K562 (cell line): ENCODE measurements around the gene ANO1. TPM values are rescaled to one million over a fixed set of nuclear protein-coding genes. Genes with fewer than 3 reads are reported as not detected.

Source experiments
- ATAC-seq: fragments of 200-7000 bp; cut with Tn5 transposase; 3 replicates; pipeline ENCODE4 v1.9.1; 2020; ENCODE audit warnings: moderate library complexity
- BruUV-seq: library from RNA; stranded (reverse); fragments of 400-500 nt; replicated peaks from 2 replicates; lab custom pipeline; 2021; lab: Mats Ljungman, UMichigan
- CTCF ChIA-PET: fragments of 300-600 bp; formaldehyde crosslinking; extraction: SDS; loops from one replicate; lab custom pipeline; 2021; ENCODE audit warnings: low intra/inter-chr PET ratio; lab: Yijun Ruan, JAX
- POLR2A ChIA-PET: fragments of 300-600, 350-650 bp; sonication (Branson Sonifier 250); formaldehyde crosslinking; extraction: SDS; loops from one replicate; lab custom pipeline; 2021; ENCODE audit warnings: antibody characterized with exemption, inconsistent platforms; lab: Yijun Ruan, JAX
- DNase-seq, 4 experiments: peaks; one replicate each; pipeline versions ENCODE4 v3.0.0 to v3.0.0-alpha.2; 2011 to 2018; ENCODE audit warnings: low spot score in 3 of 4, mixed read lengths in 3 of 4; ENCODE audit errors: extremely low read depth in 1 of 4
- FAIRE-seq: peaks from 2 replicates; lab custom pipeline; 2011; peaks lifted over from hg19 to GRCh38; lab: Jason Lieb, UNC
- H2AFZ ChIP-seq: 2 replicates; pipeline ENCODE4 v1.6.0; 2011; ENCODE audit warnings: low read depth, low read length, control low read depth, inconsistent platforms
- H3K27ac ChIP-seq: fragments of 200-600 bp; 3 replicates; pipeline ENCODE4 v1.8.0; 2011; ENCODE audit warnings: low read depth, mild to moderate bottlenecking, control low read depth, inconsistent platforms, low read length, moderate library complexity, mixed read lengths; ENCODE audit errors: extremely low read depth
- H3K27me3 ChIP-seq, 2 experiments: fragments of 300-600 bp in 1 of 2; 2 replicates in 1 of 2; 3 replicates in 1 of 2; pipeline versions ENCODE4 v1.6.0 to v1.8.0; 2011; ENCODE audit warnings: inconsistent platforms in 2 of 2, low read length in 2 of 2, mild to moderate bottlenecking in 1 of 2, mixed read lengths in 1 of 2, moderate library complexity in 1 of 2; ENCODE audit not compliant: control insufficient read depth in 2 of 2, insufficient read depth in 2 of 2
- H3K36me3 ChIP-seq: fragments of 300-600 bp; 3 replicates; pipeline ENCODE4 v1.8.0; 2011; ENCODE audit warnings: mild to moderate bottlenecking, low read length, inconsistent platforms; ENCODE audit not compliant: control insufficient read depth, insufficient read depth
- H3K4me1 ChIP-seq, 2 experiments: fragments of 200-600 bp in 1 of 2; replicated peaks in 1 of 2; 2 replicates in 1 of 2; 3 replicates in 1 of 2; pipeline versions ENCODE4 v1.5.1 to v1.8.0; 2011; ENCODE audit warnings: inconsistent platforms in 2 of 2, low read length in 2 of 2, mild to moderate bottlenecking in 1 of 2, mixed read lengths in 1 of 2, moderate library complexity in 1 of 2; ENCODE audit not compliant: control insufficient read depth in 2 of 2, insufficient read depth in 2 of 2
- H3K4me2 ChIP-seq: 2 replicates; pipeline ENCODE4 v1.6.1; 2011; ENCODE audit warnings: low read length, control low read depth, inconsistent platforms, mixed read lengths; ENCODE audit not compliant: insufficient read depth
- H3K4me3 ChIP-seq: fragments of 200-600 bp; sonication (generic), shearing (Covaris generic); 2 replicates; pipeline ENCODE4 v1.5.1; 2016; ENCODE audit warnings: control low read depth, inconsistent platforms
- H3K79me2 ChIP-seq: fragments of 200-600 bp; 3 replicates; pipeline ENCODE4 v1.8.0; 2011; ENCODE audit warnings: low read length, inconsistent platforms; ENCODE audit not compliant: control insufficient read depth, insufficient read depth
- H3K9ac ChIP-seq, 2 experiments: 2 replicates each; pipeline versions ENCODE4 v1.6.0 to v1.6.1; 2011; ENCODE audit warnings: low read depth in 2 of 2, low read length in 2 of 2, control low read depth in 1 of 2, inconsistent platforms in 1 of 2, mild to moderate bottlenecking in 1 of 2, mixed read lengths in 1 of 2; ENCODE audit not compliant: insufficient read depth in 1 of 2
- H3K9me1 ChIP-seq: one replicate; pipeline ENCODE4 v1.6.0; 2011; ENCODE audit warnings: inconsistent platforms, mild to moderate bottlenecking, low read length, moderate library complexity; ENCODE audit not compliant: control insufficient read depth, insufficient read depth
- H3K9me3 ChIP-seq: replicated peaks from 2 replicates; pipeline ENCODE4 v1.5.1; 2011; ENCODE audit warnings: low read depth, low read length, inconsistent platforms; ENCODE audit not compliant: control insufficient read depth, insufficient read depth
- H4K20me1 ChIP-seq: replicated peaks from 2 replicates; pipeline ENCODE4 v1.6.1; 2011; ENCODE audit warnings: low read length, inconsistent platforms, mixed read lengths; ENCODE audit not compliant: control insufficient read depth, insufficient read depth
- ADNP ChIP-seq: fragments of 200-800 bp; sonication (Bioruptor generic); IDR thresholded peaks from 2 replicates; pipeline ENCODE4 v1.6.1; 2016; ENCODE audit warnings: missing genetic modification characterization, missing compliant biosample characterization
- CBX3 ChIP-seq, 2 experiments: IDR thresholded peaks; 1 replicate in 1 of 2; 2 replicates in 1 of 2; pipeline ENCODE4 v1.6.1; 2012; ENCODE audit warnings: inconsistent platforms in 2 of 2, low read length in 2 of 2, borderline replicate concordance in 1 of 2, control low read depth in 1 of 2
- CSDE1 ChIP-seq, 2 experiments: fragments of 450-650 bp; IDR thresholded peaks; 2 replicates each; pipeline ENCODE4 v1.6.1; 2016; ENCODE audit warnings: mild to moderate bottlenecking in 1 of 2
- EWSR1 ChIP-seq: fragments of 450-650 bp; IDR thresholded peaks from 2 replicates; pipeline ENCODE4 v1.6.1; 2018; ENCODE audit warnings: borderline replicate concordance, mild to moderate bottlenecking, low read depth, moderate library complexity; ENCODE audit not compliant: partially characterized antibody
- HBP1 ChIP-seq: fragments of 450-650 bp; formaldehyde crosslinking; IDR thresholded peaks from 2 replicates; pipeline ENCODE4 v1.4.0; 2022; ENCODE audit warnings: missing genetic modification characterization
- NBN ChIP-seq: fragments of 450-650 bp; IDR thresholded peaks from 2 replicates; pipeline ENCODE4 v1.6.1; 2016; ENCODE audit warnings: low read depth, mild to moderate bottlenecking
- NR1H2 ChIP-seq: sonication (generic); formaldehyde crosslinking; IDR thresholded peaks from 2 replicates; pipeline ENCODE4 v1.4.0; 2020; ENCODE audit warnings: mild to moderate bottlenecking, missing genetic modification reagents
- RBM39 ChIP-seq: fragments of 200-400 bp; formaldehyde crosslinking; optimal IDR thresholded peaks from 2 replicates; pipeline ENCODE3; 2018; ENCODE audit warnings: low read depth, low read length
- RNF219 ChIP-seq: fragments of 250-450 bp; sonication (Bioruptor Pico); IDR thresholded peaks from 2 replicates; pipeline ENCODE4 v1.5.0; 2022; ENCODE audit warnings: mild to moderate bottlenecking
- THAP12 ChIP-seq: fragments of 250-450 bp; sonication (Bioruptor Pico); IDR thresholded peaks from 2 replicates; pipeline ENCODE4 v1.9.0; 2021; ENCODE audit warnings: mild to moderate bottlenecking, inconsistent platforms
- TOE1 ChIP-seq, 2 experiments: fragments of 450-650 bp in 1 of 2; sonication (generic) in 1 of 2; formaldehyde crosslinking in 1 of 2; IDR thresholded peaks; 2 replicates each; pipeline versions ENCODE4 v1.7.1 to v1.8.0; 2016 to 2022; ENCODE audit warnings: borderline replicate concordance in 2 of 2, mild to moderate bottlenecking in 2 of 2, antibody characterized with exemption in 1 of 2, inconsistent platforms in 1 of 2, low read depth in 1 of 2, missing genetic modification reagents in 1 of 2, moderate library complexity in 1 of 2
- ZBTB17 ChIP-seq: fragments of 450-650 bp; formaldehyde crosslinking; IDR thresholded peaks from 2 replicates; pipeline ENCODE4 v1.4.0; 2020; ENCODE audit warnings: mild to moderate bottlenecking
- ZBTB8A ChIP-seq: fragments of 450-650 bp; IDR thresholded peaks from 2 replicates; pipeline ENCODE4 v1.6.1; 2018; ENCODE audit warnings: mild to moderate bottlenecking, moderate library complexity; ENCODE audit not compliant: partially characterized antibody
- ZNF398 ChIP-seq: fragments of 250-450 bp; sonication (Bioruptor Pico); IDR thresholded peaks from 2 replicates; pipeline ENCODE4 v1.8.0; 2021; ENCODE audit warnings: moderate library complexity, mild to moderate bottlenecking, inconsistent platforms
- WGBS: fragments of 100-300 bp; shearing (Covaris generic); methylation state at CpG from one replicate; pipeline ENCODE4 v1.1.6; 2016; ENCODE audit warnings: low coverage, mixed read lengths; ENCODE audit not compliant: insufficient coverage; ENCODE audit errors: missing lambda C conversion rate; 5-methylcytosine and 5-hydroxymethylcytosine counted together
- in situ Hi-C: fragments of 300-500 bp; cut with MboI; formaldehyde crosslinking; loops from 4 replicates; pipeline ENCODE4 v1.15.0; 2018; ENCODE audit warnings: inconsistent platforms, mixed read lengths
- intact Hi-C: fragments of 100-400 bp; cut with micrococcal nuclease; formaldehyde crosslinking; loops from 2 replicates; pipeline ENCODE4 v1.14.2; 2022
- polyA plus RNA-seq, 8 experiments: library from polyadenylated mRNA; depleted of rRNA in 4 of 8; stranded (reverse) in 5 of 8; unstranded in 3 of 8; fragments of >200 nt; fragmentation: Nextera tagmentation in 2 of 8; fragmentation: Illumina TruSeq in 1 of 8; extraction: Ambion mirVana in 2 of 8; extraction: Trizol in 1 of 8; gene quantifications; 2 replicates each; pipeline versions ENCODE4 v1.2.1 to v1.2.3, GENCODE V29; 2011 to 2014; ENCODE audit warnings: inconsistent platforms in 1 of 8, missing spikeins in 1 of 8
- total RNA-seq, 7 experiments: library from RNA; depleted of rRNA in 6 of 7; stranded (reverse); fragments of >200 nt in 6 of 7; fragmentation: Illumina TruSeq in 2 of 7; extraction: Trizol in 2 of 7; gene quantifications; 2 replicates each; pipeline versions ENCODE4 v1.2.1 to v1.2.3, GENCODE V29; 2011 to 2021; ENCODE audit warnings: low replicate concordance in 1 of 7

Gene ANO1
- total and polyA plus RNA-seq, 9 of the 15 experiments (the other 6 are each of a cell fraction or from before 2014, with no cell fraction given) = not detected

GRCh38 chr11:70186936-70187335, 108.8 kb downstream of the ANO1 start:
- no peak for ATAC-seq
- Histone ChIP-seq H3K36me3 (no peaks in the 10 kb centered on the region), H3K4me3 (no peak overlapping the region), H3K4me1 (peaks cover 0 to 12% of the 10 kb centered on the region in 2 experiments; a peak in 2 of 5 replicates), H2AFZ (no peak overlapping the region), H4K20me1 (0 out of 2 replicates have a peak, but pooled peaks cover 9% of the 10 kb centered on the region), H3K79me2 (no peaks in the 10 kb centered on the region), H3K27me3 (peaks cover 30 to 72% of the 10 kb centered on the region in 2 experiments; a peak in 4 of 5 replicates), H3K9me3 (peaks cover 2% of the 10 kb centered on the region; the same call in 1 of the 2 replicates), H3K4me2 (no peak overlapping the region), H3K9me1 (no peaks in the 10 kb centered on the region), H3K27ac (no peak overlapping the region), H3K9ac (no peak overlapping the region)
- no peak for DNase-seq
- intact Hi-C loops = no loop called here
- CTCF ChIA-PET = no interaction called here
- POLR2A ChIA-PET = interaction anchor here (1.0 kb wide), 1 partner anchor 18 kb away, joined by 4 read pairs; no protein-coding TSS in a partner anchor
- in situ Hi-C loops = loop anchor here (10.0 kb wide), 1 partner anchor 472 kb away; no protein-coding TSS in a partner anchor
- WGBS = 1% methylated on average over 10 of the region's 10 CpGs
- no TSS peak for BruUV-seq
- no peak for FAIRE-seq
- no peak for TF ChIP-seq ZBTB8A
- TF ChIP-seq TOE1 (IDR thresholded peaks at IDR 0.05; ENCODE audit: borderline replicate concordance) = no peak
- no peak for TF ChIP-seq TOE1 (CRISPR knock-in tag; IDR thresholded peaks at IDR 0.05; ENCODE audit: borderline replicate concordance, low read depth)
- TF ChIP-seq ZBTB17 (CRISPR knock-in tag) = no peak
- TF ChIP-seq CSDE1 (IDR thresholded peaks at IDR 0.05) = no peak
- no peak for TF ChIP-seq THAP12 (CRISPR knock-in tag)
- no peak for TF ChIP-seq RNF219
- no peak for TF ChIP-seq EWSR1
- TF ChIP-seq HBP1 (CRISPR knock-in tag) = no peak
- TF ChIP-seq ADNP = no peak
- no peak for TF ChIP-seq RBM39
- TF ChIP-seq ZNF398 (CRISPR knock-in tag) = no peak
- TF ChIP-seq NR1H2 (CRISPR knock-in tag) = no peak
- no peak for TF ChIP-seq CBX3 (IDR thresholded peaks at IDR 0.05; ENCODE audit: borderline replicate concordance in 1 of 2, low read length in 2 of 2)
- no peak for TF ChIP-seq NBN
